Activated T-helper 2 cell treated with anti-CD3 and anti-CD28 coated beads, Interferon-gamma antibody, Interleukin-2, Interleukin-4, amounts not matched to agents 10 μg/mL and 5 μg/mL and 100 μg/mL, durations not matched to agents 14 hours and 24 hours and 36 hours (primary cell): ENCODE measurements around the gene TMEM131. TPM values are rescaled to one million over a fixed set of nuclear protein-coding genes. Genes with fewer than 3 reads are reported as not detected.
"Not testable (repeated sequence)": the region's sequence is repeated elsewhere in the genome, so short reads cannot be mapped to it uniquely, and the experiment has no call there.

Experiments used
- DNase-seq: peaks from one replicate; pipeline ENCODE4 v3.0.0; 2021; ENCODE audit warnings: low spot score
- H3K27ac Mint-ChIP-seq: one replicate; pipeline ENCODE4 v1.8.0; 2021; ENCODE audit warnings: mixed read lengths
- H3K27me3 Mint-ChIP-seq: one replicate; pipeline ENCODE4 v1.8.0; 2021; ENCODE audit warnings: low read depth, mixed read lengths
- H3K36me3 Mint-ChIP-seq: one replicate; pipeline ENCODE4 v1.8.0; 2021; ENCODE audit warnings: low read depth, mixed read lengths
- H3K4me1 Mint-ChIP-seq: one replicate; pipeline ENCODE4 v1.8.0; 2021; ENCODE audit warnings: low read depth, mixed read lengths
- H3K4me3 Mint-ChIP-seq: one replicate; pipeline ENCODE4 v1.8.0; 2021; ENCODE audit warnings: low read depth, mild to moderate bottlenecking, moderate library complexity, mixed read lengths
- H3K9me3 Mint-ChIP-seq: one replicate; pipeline ENCODE4 v1.8.0; 2021; ENCODE audit warnings: mixed read lengths
- intact Hi-C: fragments of 100-400 bp; cut with micrococcal nuclease; formaldehyde crosslinking; loops from one replicate; pipeline ENCODE4 v1.15.1; 2023
- total RNA-seq: library from RNA; stranded (reverse); gene quantifications from 2 replicates; pipeline ENCODE4 v1.2.3, GENCODE V29; 2022

TMEM131 gene
- total RNA-seq, 1 donor from 2014 or later = 39.3 TPM

GRCh38 chr2:98029718-98030222 is 34.0 kb upstream of the TMEM131 start:
- Mint-ChIP-seq H3K36me3 (no peaks in the 10 kb centered on the region), H3K4me3 (no peak overlapping the region), H3K9me3 (no peaks in the 10 kb centered on the region), H3K27me3 (peaks cover 14% of the 10 kb centered on the region), H3K27ac (no peak overlapping the region), H3K4me1 (peaks cover 22% of the 10 kb centered on the region)
- DNase-seq = no peak
- intact Hi-C loops = no loop called here

GRCh38 chr2:98028931-98029717 is 33.4 kb upstream of the TMEM131 start:
- peaks cover 22% of the 10 kb centered on the region for H3K4me1 Mint-ChIP-seq
- intact Hi-C loops = no loop called here
- no peaks in the 10 kb centered on the region for H3K9me3 Mint-ChIP-seq
- peaks cover 14% of the 10 kb centered on the region for H3K27me3 Mint-ChIP-seq
- no peak overlapping the region for H3K4me3 Mint-ChIP-seq
- no peak for DNase-seq
- no peak overlapping the region for H3K27ac Mint-ChIP-seq
- H3K36me3 Mint-ChIP-seq = no peaks in the 10 kb centered on the region

- Mint-ChIP-seq H3K27ac (no peak overlapping the region), H3K4me1 (peaks cover 22% of the 10 kb centered on the region), H3K27me3 (peaks cover 16% of the 10 kb centered on the region), H3K36me3 (no peaks in the 10 kb centered on the region), H3K9me3 (no peaks in the 10 kb centered on the region), H3K4me3 (no peak overlapping the region)
- intact Hi-C loops = no loop called here
- DNase-seq = no peak
Measured at GRCh38 chr2:98028101-98028561, 32.4 kb upstream of the TMEM131 start.

GRCh38 chr2:98027538-98027937 is 31.8 kb upstream of the TMEM131 start:
- DNase-seq = no peak
- Mint-ChIP-seq H3K4me3 (no peak overlapping the region), H3K27ac (no peak overlapping the region), H3K36me3 (no peaks in the 10 kb centered on the region), H3K4me1 (peaks cover 23% of the 10 kb centered on the region), H3K27me3 (peaks cover 16% of the 10 kb centered on the region), H3K9me3 (no peaks in the 10 kb centered on the region)
- intact Hi-C loops = loop anchor here (1.0 kb wide), 1 partner anchor 14 kb away; no protein-coding TSS in a partner anchor

GRCh38 chr2:98026927-98027522 is 31.3 kb upstream of the TMEM131 start:
- Mint-ChIP-seq H3K4me3 (no peak overlapping the region), H3K9me3 (no peaks in the 10 kb centered on the region), H3K27me3 (peaks cover 16% of the 10 kb centered on the region), H3K27ac (peak overlapping the region; percentile 61), H3K36me3 (no peaks in the 10 kb centered on the region), H3K4me1 (peaks cover 24% of the 10 kb centered on the region)
- intact Hi-C loops = loop anchor here (1.0 kb wide), 1 partner anchor 14 kb away; no protein-coding TSS in a partner anchor
- DNase-seq = no peak

GRCh38 chr2:98026292-98026691 is 30.5 kb upstream of the TMEM131 start:
- Mint-ChIP-seq H3K4me1 (peaks cover 24% of the 10 kb centered on the region), H3K27me3 (peaks cover 16% of the 10 kb centered on the region), H3K27ac (no peak overlapping the region), H3K4me3 (no peak overlapping the region), H3K36me3 (no peaks in the 10 kb centered on the region), H3K9me3 (no peaks in the 10 kb centered on the region)
- no peak for DNase-seq
- intact Hi-C loops = no loop called here

GRCh38 chr2:98025481-98026037 is 29.8 kb upstream of the TMEM131 start:
- intact Hi-C loops = no loop called here
- H3K36me3 Mint-ChIP-seq = no peaks in the 10 kb centered on the region
- peaks cover 16% of the 10 kb centered on the region for H3K27me3 Mint-ChIP-seq
- peaks cover 4% of the 10 kb centered on the region for H3K9me3 Mint-ChIP-seq
- H3K27ac Mint-ChIP-seq = no peak overlapping the region
- no peak for DNase-seq
- H3K4me3 Mint-ChIP-seq = no peak overlapping the region
- peaks cover 24% of the 10 kb centered on the region for H3K4me1 Mint-ChIP-seq

- H3K4me1 Mint-ChIP-seq = peaks cover 16% of the 10 kb centered on the region
- H3K27ac Mint-ChIP-seq, H3K9me3 Mint-ChIP-seq, H3K36me3 Mint-ChIP-seq, DNase-seq, H3K4me3 Mint-ChIP-seq, intact Hi-C loops: not testable (repeated sequence)
- H3K27me3 Mint-ChIP-seq = peaks cover 16% of the 10 kb centered on the region
Measured at GRCh38 chr2:98022067-98022466, 26.3 kb upstream of the TMEM131 start.

GRCh38 chr2:98020992-98021713 is 25.4 kb upstream of the TMEM131 start:
- no peaks in the 10 kb centered on the region for H3K36me3 Mint-ChIP-seq
- DNase-seq = no peak
- peaks cover 11% of the 10 kb centered on the region for H3K27me3 Mint-ChIP-seq
- H3K4me1 Mint-ChIP-seq = peaks cover 7% of the 10 kb centered on the region
- intact Hi-C loops = no loop called here
- no peak overlapping the region for H3K4me3 Mint-ChIP-seq
- H3K9me3 Mint-ChIP-seq = peaks cover 4% of the 10 kb centered on the region
- no peak overlapping the region for H3K27ac Mint-ChIP-seq

GRCh38 chr2:98020516-98020915 is 24.8 kb upstream of the TMEM131 start:
- intact Hi-C loops = no loop called here
- H3K27ac Mint-ChIP-seq = no peak overlapping the region
- DNase-seq = no peak
- no peak overlapping the region for H3K4me3 Mint-ChIP-seq
- H3K36me3 Mint-ChIP-seq = no peaks in the 10 kb centered on the region
- peaks cover 6% of the 10 kb centered on the region for H3K27me3 Mint-ChIP-seq
- peaks cover 3% of the 10 kb centered on the region for H3K4me1 Mint-ChIP-seq
- H3K9me3 Mint-ChIP-seq = peaks cover 4% of the 10 kb centered on the region

GRCh38 chr2:98016908-98017670 is 21.3 kb upstream of the TMEM131 start:
- Mint-ChIP-seq H3K27ac (no peak overlapping the region), H3K27me3 (no peaks in the 10 kb centered on the region), H3K36me3 (no peaks in the 10 kb centered on the region), H3K4me1 (peaks cover 16% of the 10 kb centered on the region), H3K9me3 (peaks cover 4% of the 10 kb centered on the region), H3K4me3 (no peak overlapping the region)
- intact Hi-C loops = loop anchor here (10.0 kb wide), 1 partner anchor 68 kb away; the partner anchor contains the start of gene VWA3B
- no peak for DNase-seq

GRCh38 chr2:98015671-98016070 is 19.9 kb upstream of the TMEM131 start:
- Mint-ChIP-seq H3K4me1 (peaks cover 23% of the 10 kb centered on the region), H3K4me3 (no peak overlapping the region), H3K27me3 (no peaks in the 10 kb centered on the region), H3K36me3 (no peaks in the 10 kb centered on the region), H3K9me3 (peaks cover 1% of the 10 kb centered on the region), H3K27ac (no peak overlapping the region)
- intact Hi-C loops = loop anchor here (10.0 kb wide), 1 partner anchor 69 kb away; the partner anchor contains the start of gene VWA3B
- DNase-seq = no peak
